GM12891 (cell line): ENCODE measurements around the gene ASTN2.

ENCODE experiments used
- PAX5 ChIP-seq: IDR thresholded peaks from 2 replicates; pipeline ENCODE4 v1.6.1; 2011; ENCODE audit warnings: low read length, moderate library complexity, mild to moderate bottlenecking; ENCODE audit not compliant: insufficient read depth, severe bottlenecking
- POLR2A ChIP-seq: IDR thresholded peaks from 2 replicates; pipeline ENCODE4 v1.6.1; 2011; ENCODE audit warnings: low read depth, low read length, control low read depth
- POLR2AphosphoS5 ChIP-seq: IDR thresholded peaks from 2 replicates; pipeline ENCODE4 v1.6.1; 2011; ENCODE audit warnings: low read depth, low read length, control low read depth
- SPI1 ChIP-seq: IDR thresholded peaks from 2 replicates; pipeline ENCODE4 v1.6.1; 2011; ENCODE audit warnings: low read depth, low read length, control low read depth
- TAF1 ChIP-seq: IDR thresholded peaks from 2 replicates; pipeline ENCODE4 v1.6.1; 2011; ENCODE audit warnings: low read depth, low read length, control low read depth

DNA sequence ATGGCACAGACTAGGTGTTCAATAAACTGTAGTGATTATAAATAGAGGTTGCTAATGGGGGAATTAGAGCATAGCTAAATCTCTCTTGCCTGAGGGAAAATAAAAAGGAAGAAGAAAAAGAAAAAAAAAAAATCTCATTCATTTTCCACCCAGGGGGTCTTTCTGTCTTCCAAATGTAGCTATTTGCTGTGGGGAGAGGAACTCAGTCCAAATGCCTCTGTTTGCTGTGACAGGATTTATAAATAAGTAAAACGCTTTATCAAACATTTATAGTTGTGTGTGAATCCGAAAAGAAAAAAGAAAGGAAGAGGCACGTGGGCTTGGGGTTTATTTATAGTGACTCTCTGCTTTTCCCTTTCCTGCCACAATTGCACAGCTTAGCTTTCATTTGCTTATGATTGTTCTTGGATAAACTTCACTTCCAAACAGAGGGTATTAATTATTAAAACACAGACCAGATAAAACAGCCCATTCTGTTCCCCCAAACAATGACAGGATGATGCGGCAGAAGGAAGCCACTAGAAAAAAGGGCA is 245.7 kb downstream of the ASTN2 start:
- TF ChIP-seq POLR2AphosphoS5: no peak
- no peak for TF ChIP-seq POLR2A
- no peak for TF ChIP-seq TAF1
- TF ChIP-seq SPI1: no peak
- no peak for TF ChIP-seq PAX5
